ENCODE data around the gene ZFHX3.

ZFHX3 gene

GRCh38 chr16:72959301-72959996 is 88.5 kb downstream of the ZFHX3 start:
- Histone ChIP-seq H3K27me3 (no peaks in the 10 kb centered on the region), H3K4me1 (peaks cover 36% of the 10 kb centered on the region), H3K9me3 (no peaks in the 10 kb centered on the region; the same call in 1 of the 2 replicates), H3K36me3 (peaks cover 35% of the 10 kb centered on the region), H3K4me3 (ENCODE audit: low read depth, low read length) (no peak overlapping the region)
- TF ChIP-seq, protein P1, sequence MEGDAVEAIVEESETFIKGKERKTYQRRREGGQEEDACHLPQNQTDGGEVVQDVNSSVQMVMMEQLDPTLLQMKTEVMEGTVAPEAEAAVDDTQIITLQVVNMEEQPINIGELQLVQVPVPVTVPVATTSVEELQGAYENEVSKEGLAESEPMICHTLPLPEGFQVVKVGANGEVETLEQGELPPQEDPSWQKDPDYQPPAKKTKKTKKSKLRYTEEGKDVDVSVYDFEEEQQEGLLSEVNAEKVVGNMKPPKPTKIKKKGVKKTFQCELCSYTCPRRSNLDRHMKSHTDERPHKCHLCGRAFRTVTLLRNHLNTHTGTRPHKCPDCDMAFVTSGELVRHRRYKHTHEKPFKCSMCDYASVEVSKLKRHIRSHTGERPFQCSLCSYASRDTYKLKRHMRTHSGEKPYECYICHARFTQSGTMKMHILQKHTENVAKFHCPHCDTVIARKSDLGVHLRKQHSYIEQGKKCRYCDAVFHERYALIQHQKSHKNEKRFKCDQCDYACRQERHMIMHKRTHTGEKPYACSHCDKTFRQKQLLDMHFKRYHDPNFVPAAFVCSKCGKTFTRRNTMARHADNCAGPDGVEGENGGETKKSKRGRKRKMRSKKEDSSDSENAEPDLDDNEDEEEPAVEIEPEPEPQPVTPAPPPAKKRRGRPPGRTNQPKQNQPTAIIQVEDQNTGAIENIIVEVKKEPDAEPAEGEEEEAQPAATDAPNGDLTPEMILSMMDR (IDR thresholded peaks at IDR 0.05; ENCODE audit: low read depth, low read length), result no peak
- DNase-seq, result no peak

DNA sequence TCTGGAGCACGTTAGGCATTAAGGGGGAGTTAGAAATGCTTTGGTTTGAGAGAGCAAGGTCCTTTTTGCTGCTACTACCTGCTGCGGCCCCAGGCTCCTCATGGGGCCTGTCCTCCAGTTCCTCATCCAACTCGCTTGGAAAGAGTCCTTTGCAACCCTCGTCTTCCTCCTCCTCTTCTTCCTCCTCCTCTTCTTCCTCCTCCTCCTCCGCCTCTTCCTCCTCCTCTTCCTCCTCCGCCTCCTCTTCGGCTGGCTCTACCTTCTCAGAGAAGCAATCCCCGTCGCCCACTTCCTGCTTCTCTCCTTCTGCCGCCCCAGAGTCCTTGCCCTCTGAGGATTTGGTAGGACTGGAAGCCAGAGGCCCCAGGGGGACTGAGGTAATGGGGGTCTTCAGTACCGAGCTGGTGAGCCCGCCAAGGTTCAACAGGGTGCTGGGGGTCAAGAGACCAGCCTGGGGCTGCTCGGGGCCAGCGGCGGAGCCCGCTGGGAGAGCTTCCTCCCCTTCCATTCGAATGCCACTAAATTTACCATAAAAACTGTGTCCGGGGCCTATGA is 89.3 kb downstream of the ZFHX3 start:
- DNase-seq, result no peak
- TF ChIP-seq, protein P1 (IDR thresholded peaks at IDR 0.05; ENCODE audit: low read depth, low read length), result no peak
- Histone ChIP-seq H3K27me3 (no peaks in the 10 kb centered on the region), H3K4me1 (peaks cover 34% of the 10 kb centered on the region), H3K36me3 (peaks cover 35% of the 10 kb centered on the region), H3K9me3 (no peaks in the 10 kb centered on the region; the same call in 1 of the 2 replicates), H3K4me3 (ENCODE audit: low read depth, low read length) (no peak overlapping the region)

- peaks cover 32% of the 10 kb centered on the region for H3K4me1 ChIP-seq
- peaks cover 35% of the 10 kb centered on the region for H3K36me3 ChIP-seq
- no peaks in the 10 kb centered on the region; the same call in 1 of the 2 replicates for H3K9me3 ChIP-seq
- no peak overlapping the region for H3K4me3 ChIP-seq (ENCODE audit: low read depth, low read length)
- DNase-seq, result no peak
- H3K27me3 ChIP-seq, result no peaks in the 10 kb centered on the region
- TF ChIP-seq, protein P1 (IDR thresholded peaks at IDR 0.05; ENCODE audit: low read depth, low read length), result no peak
Observed at GRCh38 chr16:72957303-72958277, 90.3 kb downstream of the ZFHX3 start.

DNA sequence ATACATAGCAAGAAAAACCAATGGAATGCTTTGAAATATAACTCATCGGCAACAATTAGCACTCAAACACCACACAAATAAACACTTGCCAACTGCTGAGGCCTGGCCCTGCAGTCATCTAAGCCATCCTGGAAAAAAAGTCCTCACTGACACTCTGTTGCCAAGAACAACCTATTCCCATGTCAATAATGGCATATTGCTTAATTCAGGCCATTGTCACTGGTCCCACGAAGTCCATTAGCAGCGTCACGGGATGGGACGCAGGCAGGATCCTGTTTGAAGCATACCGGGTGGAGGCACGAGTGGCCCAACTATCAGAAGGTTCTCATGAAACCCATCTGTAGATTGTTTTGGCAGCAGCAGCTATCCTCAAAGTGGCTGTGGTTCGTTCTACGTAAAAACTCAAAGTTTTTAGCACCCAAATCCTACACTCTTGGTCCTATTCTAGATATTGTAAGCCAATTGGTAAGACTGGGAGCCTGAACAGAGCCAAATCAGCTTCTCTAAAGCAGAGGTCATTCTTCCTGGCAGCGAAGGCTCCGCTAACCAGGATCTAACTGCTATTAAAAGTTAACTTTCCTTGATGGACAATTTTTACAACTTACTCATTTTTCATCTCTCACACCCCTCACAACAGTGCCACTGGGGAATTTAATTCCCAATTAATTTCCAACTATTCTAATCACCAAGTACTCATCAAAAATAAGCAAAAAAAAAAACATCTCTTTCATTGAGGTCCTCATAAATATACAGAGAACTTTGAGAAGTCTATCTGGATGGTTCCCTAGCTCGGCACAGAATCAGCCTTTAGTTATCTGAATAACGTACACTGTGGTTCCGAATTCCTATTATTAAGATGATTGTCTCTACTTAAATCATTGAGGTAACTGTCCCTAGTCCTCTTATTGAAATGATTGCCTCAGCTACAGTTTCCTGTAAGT is 91.5 kb downstream of the ZFHX3 start:
- H3K36me3 ChIP-seq, result peaks cover 35% of the 10 kb centered on the region
- H3K9me3 ChIP-seq, result no peaks in the 10 kb centered on the region; the same call in 1 of the 2 replicates
- H3K4me3 ChIP-seq (ENCODE audit: low read depth, low read length), result no peak overlapping the region
- TF ChIP-seq, protein P1 (IDR thresholded peaks at IDR 0.05; ENCODE audit: low read depth, low read length), result no peak
- no peak for DNase-seq
- peaks cover 21% of the 10 kb centered on the region for H3K4me1 ChIP-seq
- H3K27me3 ChIP-seq, result no peaks in the 10 kb centered on the region

DNA sequence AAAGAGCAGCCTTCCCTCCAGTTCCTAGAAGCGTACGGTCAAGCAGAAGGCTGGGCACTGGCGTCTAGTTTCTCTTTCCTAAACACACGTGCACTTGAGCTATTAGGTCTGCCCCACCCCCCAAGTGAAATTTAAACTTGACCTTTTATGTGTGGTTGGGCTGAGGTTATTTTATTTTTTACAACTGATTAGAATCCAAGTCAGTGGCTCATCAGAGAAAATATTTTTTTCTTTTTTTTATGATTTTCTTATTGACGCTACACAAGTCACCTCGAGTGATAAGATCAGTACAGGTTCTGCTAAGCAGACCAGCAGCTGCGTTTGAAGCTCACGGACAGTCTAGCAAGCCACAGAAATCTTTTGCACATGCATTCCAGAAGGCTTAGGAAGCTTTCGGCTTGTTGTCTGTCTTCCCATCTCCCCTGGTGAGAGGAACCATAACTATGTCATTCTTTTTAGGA is 95.1 kb downstream of the ZFHX3 start:
- Histone ChIP-seq H3K4me1 (peaks cover 26% of the 10 kb centered on the region), H3K9me3 (no peaks in the 10 kb centered on the region), H3K36me3 (peaks cover 29% of the 10 kb centered on the region), H3K4me3 (ENCODE audit: low read depth, low read length) (no peak overlapping the region), H3K27me3 (no peaks in the 10 kb centered on the region)
- DNase-seq, result no peak
- TF ChIP-seq, protein P1 (IDR thresholded peaks at IDR 0.05; ENCODE audit: low read depth, low read length), result no peak

Measured in BE2C (cell line).